Cerebellar cortex (tissue), 1 donor: ENCODE data around the gene KATNIP.

ENCODE experiments used
- DNase-seq: peaks from one replicate; pipeline ENCODE4 v3.0.0-alpha.2; 2015; ENCODE audit warnings: low spot score

KATNIP gene

DNA sequence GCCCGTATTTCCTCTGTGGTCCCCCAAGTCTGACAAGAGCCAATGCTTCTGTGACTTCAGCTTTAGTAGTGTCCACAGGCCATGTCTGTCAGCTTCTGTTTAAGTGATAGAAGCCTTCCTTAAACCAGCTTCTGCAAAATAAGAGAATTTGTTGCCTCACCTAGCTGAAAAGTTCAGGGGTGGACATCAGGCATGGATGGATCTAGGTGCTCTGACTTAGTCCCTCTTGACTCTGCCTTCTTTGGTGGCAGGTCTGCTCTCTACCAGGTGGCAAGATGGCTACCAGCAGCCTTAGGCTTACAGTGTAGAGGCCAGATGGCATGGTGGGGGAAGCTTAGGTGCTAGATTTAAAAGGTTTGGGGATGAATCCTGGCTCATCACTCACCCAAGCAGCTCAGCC is 33.7 kb downstream of the KATNIP start:
- DNase-seq, result no peak

- DNase-seq, result no peak
Measured at GRCh38 chr16:27585200-27585599, 35.3 kb downstream of the KATNIP start.

DNA sequence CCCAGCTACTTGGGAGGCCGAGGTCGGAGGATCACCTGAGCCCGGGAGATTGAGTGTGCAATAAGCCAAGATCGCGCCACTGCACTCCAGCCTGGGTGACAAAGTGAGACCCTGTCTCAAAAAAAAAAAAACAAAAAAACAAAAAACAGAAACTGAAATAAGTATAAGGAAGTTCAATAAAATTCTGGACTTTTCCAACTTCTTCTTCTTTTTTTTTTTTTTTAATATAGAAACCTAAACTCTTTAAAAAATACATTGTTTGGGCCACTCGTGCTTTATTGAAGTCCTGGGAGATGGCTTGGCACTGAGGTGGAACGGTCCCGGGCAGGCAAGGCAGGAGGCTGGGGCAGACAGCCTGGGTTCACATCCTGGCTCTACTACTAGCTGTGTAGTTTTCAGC is 36.8 kb downstream of the KATNIP start:
- no peak for DNase-seq

DNA sequence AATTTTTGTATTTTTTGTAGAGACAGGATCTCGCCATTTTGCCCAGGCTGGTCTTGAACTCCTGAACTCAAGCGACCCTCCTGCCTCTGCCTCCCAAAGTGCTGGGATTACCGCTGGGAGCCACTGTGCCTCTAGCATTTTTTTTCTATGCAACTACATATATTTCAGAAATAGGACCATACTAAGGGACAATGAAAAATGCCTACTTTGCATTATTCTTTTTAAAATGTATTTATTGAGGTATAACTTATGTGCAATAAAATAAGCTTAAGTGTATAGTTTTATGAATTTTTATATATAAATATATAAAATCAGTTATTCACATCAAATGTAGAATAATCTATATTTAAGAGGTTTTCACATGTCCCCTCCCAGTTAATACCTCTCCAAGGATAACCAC is 38.1 kb downstream of the KATNIP start:
- no peak for DNase-seq

GRCh38 chr16:27591837-27592236 is 41.9 kb downstream of the KATNIP start:
- DNase-seq, result no peak

DNA sequence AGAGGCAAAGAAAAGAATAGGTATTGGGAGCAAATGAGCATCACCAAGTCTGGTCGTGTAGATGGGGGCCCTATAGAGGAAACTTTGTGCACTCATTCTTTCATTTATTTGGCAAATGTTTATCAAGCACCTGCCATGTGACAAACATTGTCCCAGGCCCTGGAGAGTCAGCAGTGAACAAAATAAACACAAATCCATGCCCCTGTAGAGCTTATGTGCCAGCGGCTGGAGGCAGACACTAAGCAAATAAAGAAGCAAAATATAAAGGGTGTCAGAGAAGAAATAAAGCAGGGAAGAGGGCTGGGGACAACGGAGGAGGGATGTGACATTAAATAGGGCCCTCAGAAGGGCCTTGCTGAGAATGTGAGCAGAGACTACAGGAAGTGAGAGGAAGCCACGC is 45.5 kb downstream of the KATNIP start:
- no peak for DNase-seq

DNA sequence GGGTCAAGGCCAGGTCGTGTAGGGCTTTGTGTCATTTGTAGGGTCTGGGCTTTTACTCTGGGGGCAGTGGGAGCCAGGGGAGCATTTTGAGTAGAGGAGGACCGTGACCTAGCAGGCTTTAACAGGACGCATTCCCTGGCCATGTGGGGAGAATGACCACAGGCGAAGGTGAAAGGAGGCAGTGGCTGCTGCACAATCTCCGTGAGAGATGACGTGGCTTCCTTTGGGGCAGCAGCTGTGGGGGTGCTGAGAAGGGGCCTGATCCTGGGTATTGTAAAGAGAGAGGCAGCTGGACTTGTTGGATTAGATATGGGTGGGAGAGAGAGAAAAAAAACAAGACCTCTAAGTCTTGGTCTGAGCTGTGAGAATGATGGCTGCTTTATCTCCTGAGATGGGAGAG is 46.0 kb downstream of the KATNIP start:
- DNase-seq, result no peak

- DNase-seq, result no peak
Measured at GRCh38 chr16:27596411-27596810, 46.5 kb downstream of the KATNIP start.

GRCh38 chr16:27597361-27597760 is 47.4 kb downstream of the KATNIP start:
- no peak for DNase-seq

DNA sequence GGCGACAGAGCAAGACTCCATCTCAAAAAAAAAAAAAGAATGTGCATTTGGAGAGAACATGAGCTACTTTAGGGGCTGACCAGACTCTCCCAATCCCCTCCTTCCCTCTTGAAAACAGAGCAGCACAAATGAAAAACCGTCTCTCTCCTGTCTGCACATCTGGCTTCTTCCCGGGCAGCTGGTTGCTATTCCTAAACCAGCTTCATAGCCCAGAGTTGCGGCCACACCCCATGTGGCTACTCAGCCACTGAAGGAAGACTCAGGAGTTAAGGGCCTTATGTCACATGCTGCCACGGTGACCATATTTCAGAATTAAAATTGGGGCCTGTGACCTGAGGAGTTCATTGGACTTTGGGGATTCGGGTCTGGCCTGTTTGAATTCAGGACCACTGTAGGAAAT is 48.3 kb downstream of the KATNIP start:
- no peak for DNase-seq

DNA sequence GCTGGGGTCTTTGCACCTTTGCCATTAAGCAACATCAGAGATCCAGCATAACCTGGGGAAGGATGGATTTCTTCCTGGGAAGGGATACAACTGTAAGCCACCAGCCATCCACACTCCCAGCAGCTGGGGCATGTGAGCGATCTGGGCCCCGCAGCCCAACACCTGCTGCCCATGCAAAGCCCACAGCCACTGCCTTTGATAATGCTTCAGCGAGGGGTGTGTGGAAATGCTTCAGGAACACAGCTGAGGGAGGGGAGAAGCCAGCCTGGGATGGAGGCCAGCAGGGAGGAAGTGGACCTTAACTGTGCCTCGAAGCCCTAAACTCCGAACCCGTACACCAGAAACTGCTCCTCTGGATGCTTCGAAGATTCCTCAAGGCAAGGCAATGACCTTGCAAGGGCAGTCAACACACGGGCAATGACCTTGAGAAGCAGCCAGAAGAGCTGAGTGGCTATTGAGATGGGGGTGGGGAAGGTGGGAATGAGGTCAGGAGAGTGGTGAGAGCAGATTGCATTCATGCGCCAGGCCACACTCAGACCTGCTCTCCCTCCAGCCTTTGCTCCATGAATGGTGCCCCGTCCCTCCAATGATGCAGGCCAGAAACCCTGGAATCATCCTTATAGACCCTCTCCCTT is 49.1 kb downstream of the KATNIP start:
- DNase-seq, result no peak

GRCh38 chr16:27599606-27600005 is 49.7 kb downstream of the KATNIP start:
- no peak for DNase-seq
